GM19193 (cell line): Measurements from ENCODE around the gene TMEM52B.

ENCODE experiments used
- POLR2A ChIP-seq: IDR thresholded peaks from 4 replicates; pipeline ENCODE4 v1.6.1; 2011; ENCODE audit not compliant: insufficient read depth, insufficient read length; ENCODE audit errors: extremely low read depth

The TMEM52B gene

GRCh38 chr12:10214136-10214894 is 35.5 kb downstream of the TMEM52B start:
- TF ChIP-seq POLR2A = no peak

- TF ChIP-seq POLR2A = no peak
These were observed 36.0 kb downstream of the TMEM52B start for GRCh38 chr12:10214895-10215267.

- no peak for TF ChIP-seq POLR2A
These were observed 36.6 kb downstream of the TMEM52B start for GRCh38 chr12:10215436-10215835.

GRCh38 chr12:10218021-10218420 is 39.2 kb downstream of the TMEM52B start:
- no peak for TF ChIP-seq POLR2A

- no peak for TF ChIP-seq POLR2A
These were observed 41.7 kb downstream of the TMEM52B start for GRCh38 chr12:10220398-10221077.

- no peak for TF ChIP-seq POLR2A
These were observed 43.0 kb downstream of the TMEM52B start for GRCh38 chr12:10221846-10222245.

- TF ChIP-seq POLR2A = no peak
These were observed 44.4 kb downstream of the TMEM52B start for GRCh38 chr12:10223208-10223607.

GRCh38 chr12:10226086-10226485 is 47.3 kb downstream of the TMEM52B start:
- TF ChIP-seq POLR2A = no peak

GRCh38 chr12:10226731-10227130 is 47.9 kb downstream of the TMEM52B start:
- no peak for TF ChIP-seq POLR2A

GRCh38 chr12:10227648-10228047 is 48.8 kb downstream of the TMEM52B start:
- TF ChIP-seq POLR2A = no peak

GRCh38 chr12:10234562-10234961 is 55.7 kb downstream of the TMEM52B start:
- TF ChIP-seq POLR2A = no peak

GRCh38 chr12:10235761-10236631 is 57.2 kb downstream of the TMEM52B start:
- TF ChIP-seq POLR2A = no peak

GRCh38 chr12:10236720-10237119 is 57.9 kb downstream of the TMEM52B start:
- TF ChIP-seq POLR2A = no peak

- TF ChIP-seq POLR2A = no peak
These were observed 59.7 kb downstream of the TMEM52B start for GRCh38 chr12:10238526-10238925.

- no peak for TF ChIP-seq POLR2A
These were observed 62.5 kb downstream of the TMEM52B start for GRCh38 chr12:10241290-10241689.
